Uterus (tissue), 2 donors: Measurements from ENCODE around the gene PRKACA.

Source experiments
- CTCF ChIP-seq, 4 experiments: fragments of 200-600 bp in 2 of 4; fragments of 450-650 bp in 2 of 4; sonication (generic) in 2 of 4; IDR thresholded peaks; one replicate each; pipeline ENCODE4 v1.5.1; 2016 to 2019; ENCODE audit warnings: antibody characterized with exemption in 4 of 4, mild to moderate bottlenecking in 2 of 4, moderate library complexity in 1 of 4
- POLR2A ChIP-seq, 2 donors: fragments of 450-650 bp; IDR thresholded peaks; one replicate each; pipeline ENCODE4 v1.6.1; 2016; ENCODE audit warnings: antibody characterized with exemption in 2 of 2, mild to moderate bottlenecking in 1 of 2, moderate library complexity in 1 of 2

GRCh38 chr19:14145381-14145780, 27.8 kb upstream of the PRKACA start:
- TF ChIP-seq POLR2A (IDR thresholded peaks at IDR 0.05) (no peak), CTCF (IDR thresholded peaks at IDR 0.05) (no peak)
